Measurements from ENCODE around the gene DEK.
"Not testable (repeated sequence)": the region's sequence is repeated elsewhere in the genome, so short reads cannot be mapped to it uniquely, and the experiment has no call there.

The DEK gene

GRCh38 chr6:18187701-18188100, 76.6 kb downstream of the DEK start:
- DNase-seq, result no peak

GRCh38 chr6:18186540-18187250, 77.6 kb downstream of the DEK start:
- DNase-seq, result no peak

- no peak for DNase-seq
Observed at GRCh38 chr6:18186033-18186432, 78.3 kb downstream of the DEK start.

GRCh38 chr6:18185624-18186023, 78.7 kb downstream of the DEK start:
- DNase-seq, result no peak

GRCh38 chr6:18183766-18184165, 80.6 kb downstream of the DEK start:
- no peak for DNase-seq

GRCh38 chr6:18182568-18182967, 81.8 kb downstream of the DEK start:
- DNase-seq, result no peak

- no peak for DNase-seq
Observed at GRCh38 chr6:18179770-18180356, 84.5 kb downstream of the DEK start.

GRCh38 chr6:18178960-18179615, 85.2 kb downstream of the DEK start:
- no peak for DNase-seq

- no peak for DNase-seq
Observed at GRCh38 chr6:18177286-18177965, 86.9 kb downstream of the DEK start.

- not testable (repeated sequence) for DNase-seq
Observed at GRCh38 chr6:18176198-18176597, 88.1 kb downstream of the DEK start.
